Retinal pigment epithelial cell (primary cell): ENCODE data around the gene IRF2.

Source experiments
- DNase-seq: peaks from one replicate; pipeline ENCODE4 v3.0.0-alpha.2; 2010; ENCODE audit warnings: low read depth
- H3K4me3 ChIP-seq: 2 replicates; pipeline ENCODE4 v1.5.1; 2011; ENCODE audit warnings: mild to moderate bottlenecking, low read length, control low read depth, moderate library complexity
- CTCF ChIP-seq: conservative IDR thresholded peaks from 2 replicates; pipeline ENCODE4 v1.5.1; 2011; ENCODE audit warnings: low read depth, low read length, control low read depth, inconsistent platforms

IRF2 gene

DNA sequence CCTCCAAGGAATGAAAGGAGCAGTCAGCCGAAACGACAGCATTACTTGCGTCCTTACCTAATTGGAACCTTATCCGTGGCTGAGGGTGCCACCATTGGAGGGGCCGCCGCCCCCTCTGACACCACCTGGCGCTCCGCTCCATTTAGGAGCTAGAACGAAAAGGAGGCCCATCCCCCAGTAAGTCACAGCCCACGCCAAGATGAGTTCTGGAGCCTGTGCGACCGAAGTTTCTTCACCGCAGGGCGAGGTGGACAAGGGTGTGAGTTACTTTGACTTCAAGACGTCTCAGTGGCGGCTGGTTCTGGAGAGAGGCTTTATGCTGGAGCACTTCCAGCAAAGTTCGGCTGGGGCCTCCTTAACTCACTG lies 729 bp upstream of the IRF2 start:
- no peak for TF ChIP-seq CTCF
- DNase-seq: no peak
- H3K4me3 ChIP-seq: peak overlapping the region; percentile 94

DNA sequence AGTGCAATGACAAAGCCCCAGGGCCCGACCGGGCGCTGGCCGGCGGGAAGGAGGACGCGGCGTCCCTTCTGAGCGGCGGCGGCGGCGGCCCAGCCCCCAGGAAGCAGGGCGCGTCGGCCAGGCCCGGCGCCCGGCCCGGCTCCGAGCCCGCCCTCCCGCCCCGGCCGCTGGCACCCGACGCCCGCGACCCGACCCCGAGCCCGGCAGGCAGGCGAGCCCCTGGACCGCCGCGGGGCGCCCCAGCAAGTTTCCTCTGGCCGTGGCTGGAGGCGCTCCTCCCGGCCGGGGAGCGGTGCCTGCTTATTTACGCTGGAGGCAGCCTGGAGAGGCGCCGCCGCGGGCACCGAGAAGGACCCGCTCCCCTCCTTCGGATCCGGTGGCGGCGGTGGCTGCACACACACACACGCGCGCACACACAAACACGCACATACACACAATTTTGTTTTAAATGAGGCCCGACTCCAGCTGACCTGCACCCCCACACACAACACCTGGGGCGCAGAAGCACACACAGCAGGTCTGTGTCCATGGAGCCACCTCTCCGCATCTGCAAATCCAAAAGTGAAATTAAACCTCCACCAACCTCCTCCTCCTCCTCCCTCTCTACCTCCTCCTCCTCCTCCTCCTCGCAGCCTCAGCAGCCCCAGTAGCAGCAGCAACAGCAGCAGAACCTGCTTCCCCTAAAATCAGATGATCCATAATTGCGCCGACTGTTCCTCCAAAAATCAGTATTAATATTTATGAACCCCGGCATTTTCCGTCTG lies 669 bp downstream of the IRF2 start:
- H3K4me3 ChIP-seq: peak overlapping the region; percentile 94
- no peak for DNase-seq
- no peak for TF ChIP-seq CTCF

GRCh38 chr4:184472614-184473498 lies 1.5 kb downstream of the IRF2 start:
- no peak for TF ChIP-seq CTCF
- DNase-seq: peak; percentile 39
- peak overlapping the region; percentile 94 for H3K4me3 ChIP-seq

DNA sequence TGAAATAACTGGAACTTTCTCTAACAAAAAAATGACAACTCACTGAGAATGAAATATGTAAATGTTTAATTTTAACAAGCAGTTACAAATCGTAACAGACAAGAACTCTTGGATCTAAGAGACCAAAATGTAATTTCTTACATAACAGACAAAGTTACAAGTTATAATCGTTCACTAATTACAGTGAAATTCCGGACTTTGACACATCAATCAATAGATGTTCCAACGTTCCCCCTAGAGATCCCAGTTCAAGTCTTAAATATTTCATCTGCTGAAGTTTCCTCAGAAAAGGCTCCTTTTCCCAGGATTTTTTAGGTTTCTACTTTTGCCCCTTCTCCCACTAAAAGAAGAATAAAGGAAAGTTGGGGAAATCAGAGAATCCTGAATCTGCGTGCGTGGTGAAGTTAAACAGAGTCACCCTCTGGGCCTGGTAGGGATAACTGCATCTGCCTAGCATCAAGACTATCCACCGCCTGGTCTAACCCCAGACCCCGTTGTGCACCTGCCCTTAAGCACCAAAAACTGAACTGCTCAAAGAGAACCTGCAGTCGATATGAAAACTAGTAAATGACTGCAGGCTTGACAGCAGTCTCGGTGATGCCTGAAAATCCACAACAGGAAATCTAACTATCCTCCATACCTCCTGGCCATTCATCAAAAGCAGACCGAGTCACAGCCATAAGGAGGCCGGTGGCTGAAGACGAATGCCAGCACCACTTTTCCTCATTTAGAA lies 2.3 kb downstream of the IRF2 start:
- no peak for DNase-seq
- TF ChIP-seq CTCF: no peak

DNA sequence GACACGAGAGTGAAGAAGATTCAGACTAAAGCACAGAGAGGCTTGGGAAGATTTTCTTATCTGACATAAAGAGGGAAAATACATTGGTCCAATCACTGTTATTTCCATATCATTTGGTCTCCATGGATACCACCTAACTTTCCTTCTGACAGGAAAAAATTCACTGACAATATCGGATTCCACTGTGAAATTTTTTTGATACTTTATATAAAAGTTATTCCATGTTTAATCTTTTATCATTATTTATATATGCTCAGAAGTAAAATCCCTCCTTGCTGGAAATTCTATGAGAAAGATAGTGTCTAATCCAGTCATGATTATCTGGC lies 3.6 kb downstream of the IRF2 start:
- no peak for DNase-seq
- no peak for TF ChIP-seq CTCF
- no peak overlapping the region for H3K4me3 ChIP-seq

More for the DNA sequence above, 2.3 kb downstream of the IRF2 start:
- H3K4me3 ChIP-seq: peak overlapping the region; percentile 94

- H3K4me3 ChIP-seq: no peak overlapping the region
- no peak for DNase-seq
- no peak for TF ChIP-seq CTCF
Observed at GRCh38 chr4:184466634-184467033, 7.7 kb downstream of the IRF2 start.
